Keratinocyte (primary cell): ENCODE data around the gene IL17RC. TPM values are rescaled to one million over a fixed set of nuclear protein-coding genes. Genes with fewer than 3 reads are reported as not detected.
"Not testable (repeated sequence)": the region's sequence is repeated elsewhere in the genome, so short reads cannot be mapped to it uniquely, and the experiment has no call there.

ENCODE experiments used
- DNase-seq: peaks from one replicate; pipeline ENCODE4 v3.0.0-alpha.2; 2011; ENCODE audit warnings: low read depth, missing footprints, low spot score
- FAIRE-seq: peaks from 2 replicates; lab custom pipeline; 2011; peaks lifted over from hg19 to GRCh38; lab: Jason Lieb, UNC
- H2AFZ ChIP-seq: 2 replicates; pipeline ENCODE4 v1.6.0; 2012; ENCODE audit warnings: low read length, control low read depth, inconsistent platforms; ENCODE audit not compliant: control insufficient read depth
- H3K27ac ChIP-seq: 2 replicates; pipeline ENCODE4 v1.5.1; 2011; ENCODE audit warnings: low read length; ENCODE audit not compliant: control insufficient read depth, insufficient read depth
- H3K27me3 ChIP-seq: 3 replicates; pipeline ENCODE4 v1.6.0; 2011; ENCODE audit warnings: low read length; ENCODE audit not compliant: control insufficient read depth, insufficient read depth; ENCODE audit errors: extremely low read depth
- H3K36me3 ChIP-seq, 2 experiments: 2 replicates in 1 of 2; 3 replicates in 1 of 2; pipeline ENCODE4 v1.5.1; 2011; ENCODE audit warnings: low read length in 2 of 2, mild to moderate bottlenecking in 1 of 2; ENCODE audit not compliant: control insufficient read depth in 2 of 2, insufficient read depth in 2 of 2; ENCODE audit errors: extremely low read depth in 1 of 2
- H3K4me1 ChIP-seq: 3 replicates; pipeline ENCODE4 v1.5.1; 2011; ENCODE audit warnings: low read length; ENCODE audit not compliant: control insufficient read depth, insufficient read depth; ENCODE audit errors: extremely low read depth
- H3K4me2 ChIP-seq: 3 replicates; pipeline ENCODE4 v1.6.0; 2011; ENCODE audit warnings: low read depth, low read length; ENCODE audit not compliant: control insufficient read depth, insufficient read depth; ENCODE audit errors: extremely low read depth
- H3K4me3 ChIP-seq, 3 experiments: fragments of 200-600 bp in 1 of 3; sonication (generic) in 1 of 3; 2 replicates in 2 of 3; 3 replicates in 1 of 3; pipeline ENCODE4 v1.5.1; 2011 to 2016; ENCODE audit warnings: low read length in 3 of 3, mild to moderate bottlenecking in 3 of 3, control low read depth in 2 of 3, inconsistent platforms in 1 of 3, low read depth in 1 of 3, mixed read lengths in 1 of 3, mixed run types in 1 of 3, moderate library complexity in 1 of 3; ENCODE audit not compliant: control insufficient read depth in 2 of 3, insufficient read depth in 2 of 3; ENCODE audit errors: extremely low read depth in 1 of 3
- H3K79me2 ChIP-seq: 2 replicates; pipeline ENCODE4 v1.6.0; 2012; ENCODE audit warnings: low read length; ENCODE audit not compliant: control insufficient read depth, insufficient read depth
- H3K9ac ChIP-seq: 3 replicates; pipeline ENCODE4 v1.6.0; 2011; ENCODE audit warnings: low read length; ENCODE audit not compliant: control insufficient read depth, insufficient read depth; ENCODE audit errors: extremely low read depth
- H3K9me1 ChIP-seq: 3 replicates; pipeline ENCODE4 v1.6.0; 2011; ENCODE audit warnings: low read length; ENCODE audit not compliant: control insufficient read depth, insufficient read depth; ENCODE audit errors: extremely low read depth
- H3K9me3 ChIP-seq: 2 replicates; pipeline ENCODE4 v1.5.1; 2012; ENCODE audit warnings: low read depth, low read length; ENCODE audit not compliant: control insufficient read depth
- H4K20me1 ChIP-seq: 3 replicates; pipeline ENCODE4 v1.6.0; 2011; ENCODE audit warnings: low read length; ENCODE audit not compliant: control insufficient read depth, insufficient read depth; ENCODE audit errors: extremely low read depth
- CTCF ChIP-seq, 3 experiments: IDR thresholded peaks in 1 of 3; conservative IDR thresholded peaks in 1 of 3; optimal IDR thresholded peaks in 1 of 3; 2 replicates in 2 of 3; 3 replicates in 1 of 3; pipeline versions ENCODE3 to v1.5.1; 2011; ENCODE audit warnings: low read length in 3 of 3, mild to moderate bottlenecking in 3 of 3, moderate library complexity in 2 of 3, control low read depth in 1 of 3, inconsistent platforms in 1 of 3; ENCODE audit not compliant: insufficient read depth in 2 of 3; ENCODE audit errors: extremely low read depth in 1 of 3
- EZH2 ChIP-seq: IDR thresholded peaks from one replicate; pipeline ENCODE4 v1.6.1; 2012; ENCODE audit warnings: inconsistent platforms, mild to moderate bottlenecking, low read length, moderate library complexity
- dilution Hi-C: fragments of 300-500 bp; cut with MboI; formaldehyde crosslinking; loops from one replicate; pipeline ENCODE4 v1.7.0; 2020; ENCODE audit warnings: low sequenced_read_pairs; ENCODE audit not compliant: extremely low pct_ligation_motif_present
- polyA plus RNA-seq, 5 experiments: library from polyadenylated mRNA; depleted of rRNA in 3 of 5; stranded (reverse) in 3 of 5; stranded (forward) in 1 of 5; unstranded in 1 of 5; fragments of >200 nt; gene quantifications; 1 replicate in 1 of 5; 2 replicates in 3 of 5; 3 replicates in 1 of 5; pipeline versions ENCODE4 v1.2.1 to v1.2.3, GENCODE V29; 2011 to 2012; ENCODE audit warnings: missing spikeins in 2 of 5, low read depth in 1 of 5, low replicate concordance in 1 of 5

The IL17RC gene
- polyA plus RNA-seq, 1 donor (not counting 4 experiments of a cell fraction or from before 2014, with no cell fraction given), result 6.3 TPM

- no peak for FAIRE-seq
- TF ChIP-seq CTCF (optimal IDR thresholded peaks at IDR 0.05 in 1 of 3, IDR thresholded peaks at IDR 0.05 in 1 of 3, conservative IDR thresholded peaks at IDR 0.05 in 1 of 3; ENCODE audit: extremely low read depth in 1 of 3, insufficient read depth in 2 of 3, low read length in 3 of 3), result no peak
- no peak for TF ChIP-seq EZH2
Observed at GRCh38 chr3:9891072-9891622, 25.8 kb upstream of the IL17RC start.

GRCh38 chr3:9893739-9894138 lies 23.2 kb upstream of the IL17RC start:
- TF ChIP-seq CTCF (optimal IDR thresholded peaks at IDR 0.05 in 1 of 3, IDR thresholded peaks at IDR 0.05 in 1 of 3, conservative IDR thresholded peaks at IDR 0.05 in 1 of 3; ENCODE audit: extremely low read depth in 1 of 3, insufficient read depth in 2 of 3, low read length in 3 of 3) (no peak), EZH2 (no peak)
- H3K4me2 ChIP-seq, result no peak overlapping the region
- H3K9me3 ChIP-seq, result no peaks in the 10 kb centered on the region
- no peaks in the 10 kb centered on the region for H4K20me1 ChIP-seq
- dilution Hi-C loops, result no loop called here
- DNase-seq (no peak), FAIRE-seq (no peak)
- no peak overlapping the region for H2AFZ ChIP-seq
- H3K4me1 ChIP-seq, result peaks cover 34% of the 10 kb centered on the region
- H3K79me2 ChIP-seq, result peaks cover 25% of the 10 kb centered on the region
- H3K36me3 ChIP-seq, result peaks cover 8 to 12% of the 10 kb centered on the region in 2 experiments
- no peak overlapping the region for H3K9ac ChIP-seq
- no peak overlapping the region for H3K4me3 ChIP-seq
- no peaks in the 10 kb centered on the region for H3K27me3 ChIP-seq
- H3K9me1 ChIP-seq, result peaks cover 5% of the 10 kb centered on the region
- H3K27ac ChIP-seq, result peak overlapping the region; percentile 59

More at GRCh38 chr3:9891072-9891622, 25.8 kb upstream of the IL17RC start:
- H3K27me3 ChIP-seq, result no peaks in the 10 kb centered on the region
- no peaks in the 10 kb centered on the region for H4K20me1 ChIP-seq
- H3K79me2 ChIP-seq, result peaks cover 25% of the 10 kb centered on the region
- H3K36me3 ChIP-seq, result peaks cover 8 to 12% of the 10 kb centered on the region in 2 experiments
- DNase-seq, result no peak
- peak overlapping the region; percentile 99 for H3K9ac ChIP-seq
- peaks cover 15% of the 10 kb centered on the region for H3K4me1 ChIP-seq
- H3K27ac ChIP-seq, result peak overlapping the region; percentile 96
- H3K4me3 ChIP-seq, result peak overlapping the region; percentile 94 to 95 (median 95)
- H3K9me1 ChIP-seq, result no peaks in the 10 kb centered on the region
- dilution Hi-C loops, result no loop called here
- peak overlapping the region; percentile 91 for H2AFZ ChIP-seq
- no peaks in the 10 kb centered on the region for H3K9me3 ChIP-seq
- peak overlapping the region; percentile 87 for H3K4me2 ChIP-seq

- H4K20me1 ChIP-seq, dilution Hi-C loops, H3K4me3 ChIP-seq, DNase-seq, H3K27ac ChIP-seq, H3K9me1 ChIP-seq, H3K27me3 ChIP-seq, H3K9ac ChIP-seq, FAIRE-seq, H3K9me3 ChIP-seq, H3K4me2 ChIP-seq, H2AFZ ChIP-seq: not testable (repeated sequence)
- peaks cover 8 to 12% of the 10 kb centered on the region in 2 experiments for H3K36me3 ChIP-seq
- peaks cover 41% of the 10 kb centered on the region for H3K4me1 ChIP-seq
- peaks cover 22% of the 10 kb centered on the region for H3K79me2 ChIP-seq
Observed at GRCh38 chr3:9895715-9896114, 21.2 kb upstream of the IL17RC start.
